A673 (cell line): Measurements from ENCODE around the gene PPM1F.

ENCODE experiments used
- CTCF ChIP-seq: fragments of 300-800, 200-600 bp; sonication (generic); conservative IDR thresholded peaks from 2 replicates; pipeline ENCODE4 v1.5.1; 2017; ENCODE audit warnings: low read depth, mild to moderate bottlenecking, antibody characterized with exemption, low read length, moderate library complexity, mixed read lengths
- EZH2 ChIP-seq: fragments of 200-600 bp; sonication (generic); IDR thresholded peaks from 2 replicates; pipeline ENCODE4 v1.6.1; 2017; ENCODE audit warnings: borderline replicate concordance, low read depth, mild to moderate bottlenecking, mixed read lengths, antibody characterized with exemption, low read length; ENCODE audit not compliant: poor library complexity, severe bottlenecking

DNA sequence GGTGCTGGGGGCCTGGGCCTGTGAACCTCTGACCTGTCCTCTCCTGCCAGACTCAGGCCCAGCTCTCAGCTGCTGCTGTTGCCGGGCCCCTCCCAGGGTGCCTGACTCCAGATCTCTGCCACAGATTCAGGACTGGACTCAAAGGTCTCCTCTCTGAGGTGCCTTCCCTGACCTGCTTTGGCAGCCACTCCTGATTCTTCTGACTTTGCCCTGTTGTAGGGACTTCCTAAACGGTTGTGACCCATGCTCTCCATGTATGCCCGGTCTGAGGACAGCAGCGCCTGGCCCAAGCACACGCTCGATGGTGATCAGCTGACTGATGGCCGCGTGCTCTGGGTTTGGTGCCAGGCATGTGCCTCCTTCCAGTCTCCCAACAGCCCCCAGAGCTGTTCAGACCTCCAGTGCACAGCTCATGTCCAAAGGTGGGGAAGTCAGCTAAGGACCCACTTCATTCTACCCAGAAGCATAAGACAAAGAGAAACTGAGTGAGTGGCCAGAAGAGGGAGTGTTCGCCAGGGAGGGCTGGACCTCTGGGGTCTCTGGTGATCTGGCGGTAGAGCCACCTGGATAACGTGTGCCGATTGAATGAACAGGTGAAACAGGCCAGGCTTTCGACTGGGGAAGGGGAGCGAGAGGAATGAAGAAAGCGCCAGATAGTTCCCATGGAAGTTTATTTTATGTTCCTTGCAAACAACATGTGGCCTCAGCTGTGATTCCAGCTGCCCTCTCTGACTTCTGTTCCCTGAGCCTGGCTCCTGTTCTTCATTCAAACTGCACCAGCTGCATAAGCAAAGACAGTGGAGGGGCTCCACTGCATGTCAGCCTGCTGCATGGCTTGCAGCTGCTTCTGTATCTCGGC, 38.0 kb upstream of the PPM1F start:
- TF ChIP-seq CTCF = no peak
- no peak for TF ChIP-seq EZH2
